Smooth muscle cell (in vitro differentiated cells): ENCODE measurements around the gene GPR39. TPM values are rescaled to one million over a fixed set of nuclear protein-coding genes. Genes with fewer than 3 reads are reported as not detected.

ENCODE experiments used
- DNase-seq: peaks from one replicate; lab custom pipeline; 2025; ENCODE audit not compliant: unreplicated experiment; lab: John Stamatoyannopoulos, UW
- H2AFZ ChIP-seq: fragments of 200-600 bp; sonication (generic); 2 replicates; pipeline ENCODE4 v1.6.0; 2016; ENCODE audit warnings: antibody characterized with exemption, low read depth, mild to moderate bottlenecking
- H3F3A ChIP-seq: fragments of 200-600 bp; sonication (generic); 2 replicates; pipeline ENCODE4 v1.6.0; 2017; ENCODE audit warnings: antibody characterized with exemption, low read depth
- H3K27ac ChIP-seq: fragments of 200-600 bp; sonication (generic); 2 replicates; pipeline ENCODE4 v1.5.1; 2016; ENCODE audit warnings: low read depth, mild to moderate bottlenecking
- H3K27me3 ChIP-seq: fragments of 200-600 bp; sonication (generic); 2 replicates; pipeline ENCODE4 v1.6.1; 2016; ENCODE audit warnings: low read depth, mild to moderate bottlenecking
- H3K36me3 ChIP-seq: fragments of 200-600 bp; sonication (generic); 2 replicates; pipeline ENCODE4 v1.5.1; 2016; ENCODE audit warnings: low read depth
- H3K4me1 ChIP-seq: fragments of 200-600 bp; sonication (generic); 2 replicates; pipeline ENCODE4 v1.5.1; 2016; ENCODE audit warnings: low read depth
- H3K4me2 ChIP-seq: fragments of 200-600 bp; sonication (generic); 2 replicates; pipeline ENCODE4 v1.6.0; 2016; ENCODE audit warnings: mild to moderate bottlenecking
- H3K4me3 ChIP-seq: fragments of 200-600 bp; sonication (generic); 2 replicates; pipeline ENCODE4 v1.5.1; 2016; ENCODE audit warnings: mild to moderate bottlenecking
- H3K79me2 ChIP-seq: fragments of 200-600 bp; sonication (generic); 2 replicates; pipeline ENCODE4 v1.6.0; 2016; ENCODE audit warnings: low read depth, mild to moderate bottlenecking
- H3K9ac ChIP-seq: fragments of 200-600 bp; sonication (generic); 2 replicates; pipeline ENCODE4 v1.6.0; 2016; ENCODE audit warnings: low read depth
- H3K9me3 ChIP-seq: fragments of 200-600 bp; sonication (generic); replicated peaks from 2 replicates; pipeline ENCODE4 v1.5.1; 2016; ENCODE audit warnings: low read depth
- H4K20me1 ChIP-seq: fragments of 200-600 bp; sonication (generic); 2 replicates; pipeline ENCODE4 v1.6.0; 2016; ENCODE audit warnings: low read depth
- WGBS: methylation state at CpG from one replicate; pipeline ENCODE4 v1.1.7; 2016; ENCODE audit warnings: low lambda C conversion rate; 5-methylcytosine and 5-hydroxymethylcytosine counted together
- polyA plus RNA-seq: library from polyadenylated mRNA; unstranded; fragments of >200 nt; fragmentation: Nextera tagmentation; extraction: Ambion mirVana; gene quantifications from 2 replicates; pipeline ENCODE4 v1.2.1, GENCODE V29; 2016
- total RNA-seq: library from RNA; depleted of rRNA; stranded (reverse); fragments of >200 nt; gene quantifications from 2 replicates; pipeline ENCODE4 v1.2.3, GENCODE V29; 2014
- TF ChIP-seq, protein P1 (sequence below): fragments of 200-600 bp; sonication (generic); IDR thresholded peaks from 2 replicates; pipeline ENCODE4 v1.5.1; 2017; ENCODE audit warnings: borderline replicate concordance, mild to moderate bottlenecking, antibody characterized with exemption; ENCODE audit not compliant: insufficient read depth, poor library complexity, severe bottlenecking

Gene GPR39
- total and polyA plus RNA-seq, 2 experiments from 2014 or later, result 0.87 to 1.4 TPM

DNA sequence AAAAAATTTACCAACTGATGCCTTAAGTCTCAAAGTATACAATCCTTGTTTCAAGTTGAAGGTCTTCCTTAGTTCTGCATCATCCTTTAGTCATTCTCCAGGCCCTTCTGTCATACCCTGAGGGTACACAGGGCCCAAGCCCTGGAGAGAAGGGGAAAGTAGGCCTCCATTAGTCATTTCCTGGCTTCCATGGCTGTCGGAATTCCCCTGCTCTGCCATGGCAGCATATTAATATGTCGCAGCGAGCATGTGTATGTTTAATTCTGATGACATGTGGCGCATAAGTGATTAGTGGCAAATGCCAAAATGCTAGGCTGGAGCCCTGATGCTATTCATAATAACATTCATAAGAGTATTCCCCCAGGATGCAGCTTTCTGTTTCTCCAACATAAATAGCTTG lies 22.1 kb downstream of the GPR39 start:
- Histone ChIP-seq H3K27ac (peak overlapping the region; percentile 98), H3F3A (peaks cover 13% of the 10 kb centered on the region), H3K4me1 (peaks cover 7% of the 10 kb centered on the region), H3K9me3 (no peaks in the 10 kb centered on the region), H3K79me2 (no peaks in the 10 kb centered on the region), H3K4me2 (peak overlapping the region; percentile 58), H4K20me1 (no peaks in the 10 kb centered on the region), H3K27me3 (no peaks in the 10 kb centered on the region), H2AFZ (no peak overlapping the region), H3K9ac (peak overlapping the region; percentile 87), H3K36me3 (no peaks in the 10 kb centered on the region), H3K4me3 (no peak overlapping the region)
- DNase-seq, result peak; percentile 11
- WGBS, result 16% methylated on average over 4 of the region's 4 CpGs
- TF ChIP-seq, protein P1, sequence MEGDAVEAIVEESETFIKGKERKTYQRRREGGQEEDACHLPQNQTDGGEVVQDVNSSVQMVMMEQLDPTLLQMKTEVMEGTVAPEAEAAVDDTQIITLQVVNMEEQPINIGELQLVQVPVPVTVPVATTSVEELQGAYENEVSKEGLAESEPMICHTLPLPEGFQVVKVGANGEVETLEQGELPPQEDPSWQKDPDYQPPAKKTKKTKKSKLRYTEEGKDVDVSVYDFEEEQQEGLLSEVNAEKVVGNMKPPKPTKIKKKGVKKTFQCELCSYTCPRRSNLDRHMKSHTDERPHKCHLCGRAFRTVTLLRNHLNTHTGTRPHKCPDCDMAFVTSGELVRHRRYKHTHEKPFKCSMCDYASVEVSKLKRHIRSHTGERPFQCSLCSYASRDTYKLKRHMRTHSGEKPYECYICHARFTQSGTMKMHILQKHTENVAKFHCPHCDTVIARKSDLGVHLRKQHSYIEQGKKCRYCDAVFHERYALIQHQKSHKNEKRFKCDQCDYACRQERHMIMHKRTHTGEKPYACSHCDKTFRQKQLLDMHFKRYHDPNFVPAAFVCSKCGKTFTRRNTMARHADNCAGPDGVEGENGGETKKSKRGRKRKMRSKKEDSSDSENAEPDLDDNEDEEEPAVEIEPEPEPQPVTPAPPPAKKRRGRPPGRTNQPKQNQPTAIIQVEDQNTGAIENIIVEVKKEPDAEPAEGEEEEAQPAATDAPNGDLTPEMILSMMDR, result no peak

DNA sequence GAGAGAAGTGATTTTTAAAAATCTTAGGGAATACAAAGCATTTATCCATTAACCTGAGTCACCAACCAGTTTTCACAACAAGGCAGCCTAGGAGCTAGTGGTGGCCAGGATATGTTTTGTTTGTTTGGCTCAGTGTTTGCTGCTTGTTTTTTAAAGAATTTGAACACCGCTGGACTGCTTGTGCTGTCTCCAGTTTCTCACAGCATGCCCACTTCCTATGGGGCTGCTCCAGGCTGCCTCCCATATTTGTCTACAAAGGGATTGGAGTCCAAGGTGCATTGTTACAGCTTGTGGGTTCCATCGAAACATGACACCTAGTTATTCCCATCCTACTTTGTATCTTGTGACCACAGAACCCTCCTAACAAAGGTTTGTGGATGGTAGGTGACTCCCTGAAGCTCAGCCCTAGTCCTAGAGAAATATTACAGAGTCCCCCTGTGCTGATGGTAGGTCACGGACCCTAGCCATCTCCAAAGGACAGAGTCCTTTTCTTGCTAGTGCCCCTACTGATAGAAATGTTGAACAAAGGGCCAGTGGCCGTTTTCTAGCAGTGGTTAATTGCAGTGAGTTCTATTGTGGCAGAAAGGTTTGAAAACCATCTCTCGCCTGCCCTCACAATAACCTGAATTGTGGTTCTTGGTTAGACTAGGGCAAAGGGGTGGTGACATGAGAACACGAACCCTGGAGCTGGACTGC lies 23.2 kb downstream of the GPR39 start:
- Histone ChIP-seq H3K36me3 (no peaks in the 10 kb centered on the region), H4K20me1 (no peaks in the 10 kb centered on the region), H3K9ac (peak overlapping the region; percentile 87), H3K27me3 (no peaks in the 10 kb centered on the region), H3K9me3 (no peaks in the 10 kb centered on the region), H2AFZ (peak overlapping the region; percentile 11), H3K4me3 (no peak overlapping the region), H3K4me2 (peak overlapping the region; percentile 58), H3K27ac (peak overlapping the region; percentile 98), H3K79me2 (no peaks in the 10 kb centered on the region), H3F3A (peaks cover 13% of the 10 kb centered on the region), H3K4me1 (peaks cover 7% of the 10 kb centered on the region)
- TF ChIP-seq, protein P1, result no peak
- no peak for DNase-seq
- WGBS, result 88% methylated on average over 6 of the region's 6 CpGs

DNA sequence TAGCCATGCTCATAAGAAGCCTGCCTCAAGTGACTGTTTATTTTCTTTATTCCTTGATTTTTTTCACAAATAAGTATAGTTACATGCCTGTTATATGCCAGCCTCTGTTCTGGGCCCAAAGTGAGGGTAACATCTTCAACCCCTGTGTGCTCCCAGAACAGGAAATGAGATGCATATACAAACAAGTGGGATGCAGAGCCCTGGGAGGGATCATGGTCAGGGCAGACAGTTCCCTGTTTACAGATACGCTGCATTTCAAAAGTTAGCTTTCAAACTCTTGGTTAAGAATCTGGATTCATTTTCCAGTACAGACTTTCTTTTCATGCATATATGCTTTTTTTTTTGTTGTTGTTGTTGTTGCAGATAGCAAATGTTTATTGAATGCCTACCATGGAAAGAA lies 24.4 kb downstream of the GPR39 start:
- H4K20me1 ChIP-seq, result no peaks in the 10 kb centered on the region
- no peaks in the 10 kb centered on the region for H3K36me3 ChIP-seq
- no peak overlapping the region for H3K4me2 ChIP-seq
- TF ChIP-seq, protein P1, result no peak
- no peaks in the 10 kb centered on the region for H3K9me3 ChIP-seq
- peak overlapping the region; percentile 52 for H2AFZ ChIP-seq
- DNase-seq, result no peak
- 38% methylated on average over 1 of the region's 1 CpG for WGBS
- peak overlapping the region; percentile 54 for H3K9ac ChIP-seq
- H3K79me2 ChIP-seq, result no peaks in the 10 kb centered on the region
- peaks cover 13% of the 10 kb centered on the region for H3F3A ChIP-seq
- peak overlapping the region; percentile 98 for H3K27ac ChIP-seq
- no peak overlapping the region for H3K4me3 ChIP-seq
- no peaks in the 10 kb centered on the region for H3K27me3 ChIP-seq
- peaks cover 7% of the 10 kb centered on the region for H3K4me1 ChIP-seq

DNA sequence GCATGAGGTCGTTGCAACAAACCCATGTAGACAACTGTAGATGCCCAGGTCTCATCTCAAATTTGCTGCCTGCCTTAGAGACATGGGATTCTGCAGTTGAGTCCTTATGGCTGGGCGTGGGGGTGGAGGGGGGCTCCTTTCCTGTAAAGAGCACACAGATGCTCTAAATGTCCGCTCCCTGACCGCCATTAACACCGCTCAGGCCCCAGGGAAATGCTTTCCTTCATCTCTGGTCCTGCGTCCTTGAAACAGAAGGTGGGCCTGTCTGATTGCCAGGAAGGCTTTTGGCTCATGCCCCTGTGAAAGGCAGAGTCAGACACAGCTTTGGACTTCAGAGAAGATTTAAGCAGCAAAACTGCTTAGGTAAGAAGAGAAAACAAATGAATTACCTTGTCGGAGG lies 25.7 kb downstream of the GPR39 start:
- Histone ChIP-seq H3K79me2 (no peaks in the 10 kb centered on the region), H3K27me3 (no peaks in the 10 kb centered on the region), H3K9ac (no peak overlapping the region), H3K4me3 (no peak overlapping the region), H3K9me3 (no peaks in the 10 kb centered on the region), H2AFZ (no peak overlapping the region), H3F3A (peaks cover 13% of the 10 kb centered on the region), H3K27ac (peak overlapping the region; percentile 98), H3K4me1 (peaks cover 7% of the 10 kb centered on the region), H3K36me3 (no peaks in the 10 kb centered on the region), H3K4me2 (no peak overlapping the region), H4K20me1 (no peaks in the 10 kb centered on the region)
- TF ChIP-seq, protein P1, result no peak
- WGBS, result 84% methylated on average over 7 of the region's 7 CpGs
- DNase-seq, result no peak
